Stimulated activated CD4-positive, alpha-beta T cell treated with anti-CD3 and anti-CD28 coated beads, Interleukin-12 subunit alpha, Interleukin-12 subunit beta, amount 100 ng/mL, for 24 hours (primary cell): ENCODE data around the gene BLOC1S3.

Source experiments
- DNase-seq, 2 experiments: peaks; one replicate each; pipeline ENCODE4 v3.0.0-alpha.2; 2020; ENCODE audit warnings: low read depth in 2 of 2

Gene BLOC1S3

GRCh38 chr19:45146251-45146650, 32.3 kb upstream of the BLOC1S3 start:
- DNase-seq, result no peak

- no peak for DNase-seq
Measured at GRCh38 chr19:45146741-45147205, 31.8 kb upstream of the BLOC1S3 start.

- DNase-seq, result no peak
Measured at GRCh38 chr19:45147835-45148676, 30.5 kb upstream of the BLOC1S3 start.

DNA sequence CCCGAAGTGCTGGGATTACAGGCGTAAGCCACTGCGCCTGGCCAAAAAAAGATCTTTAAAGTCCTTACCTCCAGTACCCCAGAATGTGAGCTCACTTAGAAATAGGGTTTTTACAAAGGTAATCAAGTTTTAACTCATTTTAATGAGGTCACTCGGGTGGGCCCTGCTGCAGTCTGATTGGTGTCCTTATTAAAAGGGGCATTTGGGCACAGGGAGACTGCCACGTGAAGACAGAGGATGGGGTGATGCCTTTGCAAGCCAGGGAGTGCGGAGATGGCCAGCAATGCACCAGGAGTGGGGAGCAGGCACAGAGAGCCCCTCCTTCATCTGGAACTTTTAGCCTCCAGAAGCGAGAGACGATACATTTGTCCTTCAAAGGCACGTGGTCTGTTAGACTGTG, 29.5 kb upstream of the BLOC1S3 start:
- DNase-seq, result no peak

GRCh38 chr19:45150180-45150579, 28.4 kb upstream of the BLOC1S3 start:
- no peak for DNase-seq

DNA sequence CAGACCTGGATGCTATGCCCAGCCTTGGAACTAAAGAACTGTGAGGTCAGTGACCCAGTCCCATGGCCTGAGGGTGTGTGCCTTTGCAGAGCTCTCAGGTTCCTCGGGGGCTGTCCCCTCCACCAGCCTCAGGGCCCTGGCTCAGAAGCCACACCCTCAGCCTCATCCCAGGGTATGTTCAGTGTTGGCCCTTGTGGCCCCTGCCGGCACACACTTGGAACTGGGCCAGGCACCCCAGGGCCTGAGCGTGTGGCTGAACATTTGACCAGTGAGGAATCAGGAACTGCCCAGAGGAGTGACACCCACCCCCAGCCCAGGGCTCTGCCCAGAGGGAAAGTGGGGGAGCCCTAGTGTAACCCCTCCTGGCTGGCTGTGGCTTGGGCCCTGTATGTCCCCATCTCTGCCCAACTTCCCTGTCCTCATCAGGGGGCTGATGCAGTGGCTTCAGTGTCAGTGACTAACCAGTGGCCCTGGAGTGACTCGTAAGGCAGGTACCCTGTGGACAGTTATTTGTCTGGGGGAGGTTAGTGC, 27.8 kb upstream of the BLOC1S3 start:
- DNase-seq, result no peak

GRCh38 chr19:45151320-45151719, 27.3 kb upstream of the BLOC1S3 start:
- DNase-seq, result no peak

DNA sequence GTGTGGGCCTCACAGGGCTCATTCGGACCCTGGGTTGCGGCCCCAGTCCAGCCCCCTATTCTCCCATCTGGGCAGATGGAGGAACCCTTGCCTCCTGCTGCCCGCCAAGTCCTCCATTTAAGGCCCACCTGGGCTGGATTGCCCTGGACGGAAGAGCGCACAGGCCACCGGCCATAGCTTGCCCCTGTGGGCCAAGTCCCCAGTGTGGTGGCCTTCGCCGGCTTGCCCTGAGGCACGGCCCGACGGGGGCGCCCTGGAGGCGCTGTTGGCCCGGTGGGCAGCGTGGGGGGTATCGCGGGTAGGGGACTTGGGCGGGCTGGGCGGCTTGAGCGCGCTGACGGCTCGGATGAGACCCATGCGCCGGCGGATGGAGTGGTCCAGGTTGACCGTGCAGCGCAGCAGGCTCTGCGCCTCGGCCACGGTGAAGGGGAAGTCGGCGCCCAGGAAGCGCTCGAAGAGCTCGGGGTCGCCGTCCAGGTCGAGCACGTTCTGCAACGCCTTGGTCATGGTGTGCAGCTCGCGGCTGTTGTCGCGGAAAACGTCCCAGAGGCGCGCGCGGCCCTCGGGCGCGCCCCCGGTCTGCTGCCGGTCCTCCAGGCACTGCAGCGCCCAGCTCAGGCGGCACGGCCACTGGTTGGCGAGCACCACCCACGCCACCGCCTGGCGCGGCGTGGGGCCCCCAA, 26.6 kb upstream of the BLOC1S3 start:
- no peak for DNase-seq

- no peak for DNase-seq
Measured at GRCh38 chr19:45152504-45153338, 25.9 kb upstream of the BLOC1S3 start.

DNA sequence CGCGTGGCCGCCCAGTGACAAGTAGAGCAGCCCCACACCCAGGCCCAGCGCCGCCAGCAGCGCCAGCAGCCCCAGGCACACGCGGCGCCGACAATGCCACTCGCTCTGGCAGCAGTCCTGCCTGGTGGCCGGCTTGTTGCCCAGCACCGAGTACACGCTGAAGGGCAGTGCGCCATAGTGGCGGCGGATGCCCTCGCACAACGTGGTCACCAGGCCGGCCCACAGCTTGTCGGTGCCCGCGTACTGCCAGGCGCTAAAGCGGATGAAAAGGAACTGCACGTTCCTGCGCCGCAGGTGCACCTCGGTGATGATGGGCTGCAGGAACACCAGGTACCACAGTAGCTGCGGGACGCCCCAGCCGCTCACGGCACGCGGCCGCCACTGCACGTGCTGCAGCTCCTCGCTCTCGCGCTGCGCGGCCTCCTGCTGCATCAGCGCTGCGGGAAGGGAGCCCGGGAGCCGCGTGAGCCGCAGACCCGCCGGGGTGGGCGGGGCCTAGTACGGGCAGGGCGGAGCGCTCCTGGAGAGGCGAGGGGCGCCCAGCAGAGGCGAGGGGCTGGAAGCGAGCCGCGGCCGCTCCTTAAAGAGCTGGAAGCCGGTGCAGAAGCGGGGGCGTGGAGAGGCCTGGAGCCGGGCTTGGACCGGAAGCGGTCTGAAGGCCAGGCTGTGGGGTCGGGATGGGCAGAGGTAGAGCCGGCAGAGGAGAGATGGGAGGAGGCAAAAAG, 25.1 kb upstream of the BLOC1S3 start:
- DNase-seq, result peak in 1 of 2 experiments; percentile 22

GRCh38 chr19:45154064-45154827, 24.3 kb upstream of the BLOC1S3 start:
- DNase-seq, result no peak

- DNase-seq, result no peak
Measured at GRCh38 chr19:45156011-45156630, 22.5 kb upstream of the BLOC1S3 start.

GRCh38 chr19:45156751-45157150, 21.8 kb upstream of the BLOC1S3 start:
- no peak for DNase-seq

- DNase-seq, result no peak
Measured at GRCh38 chr19:45158503-45159209, 19.9 kb upstream of the BLOC1S3 start.

- no peak for DNase-seq
Measured at GRCh38 chr19:45159210-45159970, 19.2 kb upstream of the BLOC1S3 start.

- DNase-seq, result no peak
Measured at GRCh38 chr19:45159971-45160324, 18.6 kb upstream of the BLOC1S3 start.

GRCh38 chr19:45160870-45161737, 17.5 kb upstream of the BLOC1S3 start, which contains the start of gene NKPD1:
TSS of gene NKPD1 (minus strand) at chr19:45160982. CDS start at chr19:45160150, 832 bp downstream.
- no peak for DNase-seq
